C4-2B (cell line): ENCODE results near the gene ST3GAL6.

ENCODE experiments used
- CTCF ChIP-seq: fragments of 450-650 bp; conservative IDR thresholded peaks from 2 replicates; pipeline ENCODE4 v1.5.1; 2017; ENCODE audit warnings: mild to moderate bottlenecking
- ZFX ChIP-seq: fragments of 450-650 bp; IDR thresholded peaks from 2 replicates; pipeline ENCODE4 v1.6.1; 2017

- no peak for TF ChIP-seq CTCF
- no peak for TF ChIP-seq ZFX
These were observed at the start of gene ST3GAL6 for GRCh38 chr3:98763076-98763475.
